ACC112 (cell line): Measurements from ENCODE around the gene PPP1CA.

Experiments
- H2AFZ ChIP-seq: fragments of 200-600 bp; sonication (generic); one replicate; pipeline ENCODE4 v1.6.0; 2017; ENCODE audit warnings: antibody characterized with exemption, low read length; ENCODE audit not compliant: unreplicated experiment
- H3K27ac ChIP-seq: fragments of 200-600 bp; sonication (generic); 2 replicates; pipeline ENCODE4 v1.5.1; 2014; ENCODE audit warnings: low read depth, mild to moderate bottlenecking, antibody characterized with exemption, low read length, moderate library complexity
- H3K27me3 ChIP-seq: fragments of 200-600 bp; sonication (generic); 2 replicates; pipeline ENCODE4 v1.6.1; 2014; ENCODE audit warnings: mild to moderate bottlenecking, antibody characterized with exemption, low read length, moderate library complexity, mixed read lengths; ENCODE audit not compliant: insufficient read depth
- H3K36me3 ChIP-seq: fragments of 200-600 bp; sonication (generic); 2 replicates; pipeline ENCODE4 v1.6.1; 2016; ENCODE audit warnings: mild to moderate bottlenecking, antibody characterized with exemption, low read length, moderate library complexity, mixed read lengths; ENCODE audit not compliant: insufficient read depth
- H3K4me1 ChIP-seq: fragments of 200-600 bp; sonication (generic); one replicate; pipeline ENCODE4 v1.6.1; 2016; ENCODE audit warnings: low read length, mixed read lengths; ENCODE audit not compliant: insufficient read depth, unreplicated experiment, control insufficient read depth
- H3K4me3 ChIP-seq: fragments of 200-600 bp; sonication (generic); 2 replicates; pipeline ENCODE4 v1.5.1; 2014; ENCODE audit warnings: mild to moderate bottlenecking, low read depth, low read length
- H3K79me2 ChIP-seq: fragments of 200-600 bp; sonication (generic); one replicate; pipeline ENCODE4 v1.6.0; 2016; ENCODE audit warnings: low read length; ENCODE audit not compliant: control insufficient read depth, unreplicated experiment, insufficient read depth

The PPP1CA gene

GRCh38 chr11:67439321-67440228 is 37.9 kb upstream of the PPP1CA start:
- H3K36me3 ChIP-seq, result no peaks in the 10 kb centered on the region
- H3K79me2 ChIP-seq, result peaks cover 6% of the 10 kb centered on the region

DNA sequence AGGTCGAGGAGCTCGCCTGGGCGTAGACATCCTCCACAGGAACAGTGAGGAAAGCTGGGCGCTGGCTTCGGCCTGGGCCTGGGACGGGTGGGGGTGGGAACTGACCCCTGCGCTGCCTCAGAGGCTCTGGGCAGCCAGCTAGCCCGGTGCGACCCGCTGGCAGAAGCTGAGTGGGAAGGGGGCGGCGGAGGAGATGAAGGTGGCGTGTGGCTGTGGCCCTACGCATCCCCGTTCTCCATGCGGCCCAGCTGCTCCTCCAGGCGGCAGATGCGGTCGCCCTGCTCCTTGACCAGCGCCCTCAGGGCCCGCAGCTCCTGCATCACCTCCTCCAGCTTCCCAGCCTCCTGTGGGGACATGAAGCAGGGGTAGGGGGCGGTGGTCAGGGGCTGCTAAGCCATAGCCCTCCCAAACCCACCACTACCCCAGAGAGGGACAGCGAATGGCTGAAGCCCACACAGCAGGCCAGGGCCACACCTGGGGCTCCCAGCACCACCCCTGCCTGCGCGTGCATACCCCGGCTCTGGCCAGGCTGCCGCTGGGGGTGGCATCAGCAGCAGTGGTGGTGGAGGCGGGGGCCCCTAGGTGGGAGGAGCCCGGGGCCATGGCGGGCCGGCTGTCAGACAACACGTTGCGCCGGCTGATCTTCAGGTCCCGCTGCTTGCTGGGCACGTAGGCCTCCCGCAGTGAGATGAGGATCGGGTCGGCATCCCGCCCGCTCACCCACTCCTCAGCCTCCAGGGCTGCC is 36.7 kb upstream of the PPP1CA start:
- H3K4me1 ChIP-seq, result peaks cover 7% of the 10 kb centered on the region
- H3K27me3 ChIP-seq, result no peaks in the 10 kb centered on the region
- no peak overlapping the region for H2AFZ ChIP-seq
- H3K79me2 ChIP-seq, result peaks cover 6% of the 10 kb centered on the region
- no peaks in the 10 kb centered on the region for H3K36me3 ChIP-seq
- H3K4me3 ChIP-seq, result no peak overlapping the region
- no peak overlapping the region for H3K27ac ChIP-seq

More at GRCh38 chr11:67439321-67440228, 37.9 kb upstream of the PPP1CA start:
- Histone ChIP-seq H3K4me3 (no peak overlapping the region), H2AFZ (no peak overlapping the region), H3K27me3 (no peaks in the 10 kb centered on the region), H3K27ac (no peak overlapping the region), H3K4me1 (peaks cover 7% of the 10 kb centered on the region)

DNA sequence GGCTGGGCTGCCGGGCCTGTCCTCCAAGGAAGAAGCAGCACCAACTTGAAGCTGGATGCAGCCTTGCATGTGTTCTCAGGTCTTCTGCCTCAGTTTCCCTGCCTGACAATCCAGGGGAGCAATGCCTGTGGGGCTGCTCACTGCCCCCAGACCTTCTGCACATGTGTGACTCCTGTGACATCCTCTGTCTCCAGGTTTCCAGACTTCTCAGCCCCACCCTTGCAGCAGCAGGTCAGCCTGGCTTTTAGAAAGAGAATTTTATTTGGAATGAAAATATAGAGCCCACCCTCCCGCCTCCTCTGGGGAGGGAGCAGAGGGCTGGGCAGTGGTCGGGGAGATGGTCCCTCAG is 36.1 kb upstream of the PPP1CA start:
- Histone ChIP-seq H2AFZ (no peak overlapping the region), H3K27me3 (no peaks in the 10 kb centered on the region), H3K36me3 (no peaks in the 10 kb centered on the region), H3K4me3 (no peak overlapping the region), H3K4me1 (peaks cover 7% of the 10 kb centered on the region), H3K79me2 (peaks cover 3% of the 10 kb centered on the region), H3K27ac (no peak overlapping the region)

GRCh38 chr11:67437082-67437808 is 35.6 kb upstream of the PPP1CA start, which contains the start of gene PTPRCAP:
TSS of gene PTPRCAP (minus strand) at chr11:67437682. CDS start at chr11:67437619, 63 bp downstream.
- no peak within 1 kb of the TSS for H3K27ac ChIP-seq
- H3K79me2 ChIP-seq, result no peaks in the 10 kb centered on the region
- H3K4me1 ChIP-seq, result peaks cover 1% of the 10 kb centered on the region
- no peak within 1 kb of the TSS for H3K4me3 ChIP-seq
- no peak within 1 kb of the TSS for H2AFZ ChIP-seq
- H3K27me3 ChIP-seq, result no peaks in the 10 kb centered on the region
- no peaks in the 10 kb centered on the region for H3K36me3 ChIP-seq

- H3K79me2 ChIP-seq, result no peaks in the 10 kb centered on the region
- H3K27ac ChIP-seq, result no peak overlapping the region
- H3K27me3 ChIP-seq, result no peaks in the 10 kb centered on the region
- H3K4me3 ChIP-seq, result no peak overlapping the region
- no peaks in the 10 kb centered on the region for H3K4me1 ChIP-seq
- no peaks in the 10 kb centered on the region for H3K36me3 ChIP-seq
- H2AFZ ChIP-seq, result no peak overlapping the region
Measured at GRCh38 chr11:67436459-67437081, 34.9 kb upstream of the PPP1CA start.

GRCh38 chr11:67435727-67436458 is 34.2 kb upstream of the PPP1CA start:
- no peaks in the 10 kb centered on the region for H3K79me2 ChIP-seq
- H3K36me3 ChIP-seq, result no peaks in the 10 kb centered on the region
- no peaks in the 10 kb centered on the region for H3K4me1 ChIP-seq
- H3K4me3 ChIP-seq, result no peak overlapping the region
- H3K27me3 ChIP-seq, result no peaks in the 10 kb centered on the region
- H2AFZ ChIP-seq, result no peak overlapping the region
- H3K27ac ChIP-seq, result no peak overlapping the region

DNA sequence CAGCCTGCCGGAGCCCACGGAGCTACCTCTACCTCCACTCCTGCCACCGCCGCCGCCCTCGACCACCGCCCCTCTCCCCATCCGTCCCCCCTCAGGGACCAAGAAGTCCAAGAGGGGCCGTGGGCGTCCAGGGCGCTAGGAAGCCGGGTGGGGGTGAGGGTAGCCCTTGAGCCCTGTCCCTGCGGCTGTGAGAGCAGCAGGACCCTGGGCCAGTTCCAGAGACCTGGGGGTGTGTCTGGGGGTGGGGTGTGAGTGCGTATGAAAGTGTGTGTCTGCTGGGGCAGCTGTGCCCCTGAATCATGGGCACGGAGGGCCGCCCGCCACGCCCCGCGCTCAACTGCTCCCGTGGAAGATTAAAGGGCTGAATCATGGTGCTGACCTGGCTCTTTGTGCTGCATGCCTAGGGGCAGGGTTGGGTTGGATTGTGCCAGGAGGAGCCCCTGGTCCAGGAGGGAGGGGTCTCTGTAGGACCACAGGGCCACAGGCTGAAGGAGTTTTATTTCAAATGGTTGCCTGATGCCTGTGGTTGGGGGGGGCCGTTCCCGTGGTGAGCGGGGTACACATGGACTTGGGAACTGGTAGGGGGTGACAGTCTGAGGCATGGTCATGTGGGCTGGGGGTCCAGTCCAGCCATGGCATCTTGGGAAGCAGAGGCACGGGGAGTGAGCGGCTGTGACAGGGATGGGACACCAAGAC is 33.5 kb upstream of the PPP1CA start:
- Histone ChIP-seq H3K27ac (no peak overlapping the region), H3K36me3 (no peaks in the 10 kb centered on the region), H2AFZ (no peak overlapping the region), H3K27me3 (no peaks in the 10 kb centered on the region), H3K79me2 (peaks cover under 1% of the 10 kb centered on the region), H3K4me1 (no peaks in the 10 kb centered on the region), H3K4me3 (no peak overlapping the region)

- peaks cover 5% of the 10 kb centered on the region for H3K79me2 ChIP-seq
- H3K4me1 ChIP-seq, result peaks cover 3% of the 10 kb centered on the region
- no peak overlapping the region for H3K4me3 ChIP-seq
- no peaks in the 10 kb centered on the region for H3K36me3 ChIP-seq
- H3K27ac ChIP-seq, result no peak overlapping the region
- H2AFZ ChIP-seq, result no peak overlapping the region
- no peaks in the 10 kb centered on the region for H3K27me3 ChIP-seq
Measured at GRCh38 chr11:67434395-67434881, 32.8 kb upstream of the PPP1CA start.

GRCh38 chr11:67433536-67434394 is 32.1 kb upstream of the PPP1CA start:
- peaks cover 12% of the 10 kb centered on the region for H3K79me2 ChIP-seq
- peaks cover 8% of the 10 kb centered on the region for H3K4me1 ChIP-seq
- no peak overlapping the region for H2AFZ ChIP-seq
- no peak overlapping the region for H3K27ac ChIP-seq
- H3K4me3 ChIP-seq, result no peak overlapping the region
- no peaks in the 10 kb centered on the region for H3K36me3 ChIP-seq
- H3K27me3 ChIP-seq, result no peaks in the 10 kb centered on the region
